Measurements from ENCODE around the gene AUH. TPM values are rescaled to one million over a fixed set of nuclear protein-coding genes. Genes with fewer than 3 reads are reported as not detected.

AUH gene
- total RNA-seq, 1 experiment from 2014 or later: 21.7 TPM

- Histone ChIP-seq H3K4me1 (ENCODE audit: insufficient read depth, low read length) (no peaks in the 10 kb centered on the region), H2BK5ac (ENCODE audit: insufficient read length, low read length) (no peak overlapping the region), H2AK5ac (ENCODE audit: insufficient read length, low read length) (no peak overlapping the region), H3K9ac (ENCODE audit: extremely low read depth, insufficient read length, low read length) (no peak overlapping the region), H3T11ph (ENCODE audit: low read length) (no peak overlapping the region), H3K18ac (ENCODE audit: insufficient read length, low read depth, low read length) (no peak overlapping the region), H3K23ac (ENCODE audit: insufficient read length, low read depth, low read length) (no peak overlapping the region), H2BK20ac (ENCODE audit: low read depth, low read length, poor library complexity, severe bottlenecking) (no peak overlapping the region), H3K79me2 (ENCODE audit: insufficient read depth, low read length) (no peaks in the 10 kb centered on the region), H4K5ac (ENCODE audit: insufficient read length, low read depth, low read length) (no peak overlapping the region), H2BK12ac (ENCODE audit: insufficient read length, low read depth, low read length) (no peak overlapping the region), H3K4me2 (ENCODE audit: insufficient read depth, insufficient read length, low read length) (no peak overlapping the region), H2AFZ (ENCODE audit: low read length) (no peak overlapping the region), H3K79me1 (ENCODE audit: insufficient read depth, low read depth, low read length, poor library complexity, severe bottlenecking) (peaks cover 3% of the 10 kb centered on the region), H2BK120ac (ENCODE audit: low read depth, low read length, poor library complexity, severe bottlenecking) (no peak overlapping the region), H3K56ac (ENCODE audit: insufficient read length, low read depth, low read length) (no peak overlapping the region), H3K23me2 (ENCODE audit: insufficient read length, low read depth, low read length, poor library complexity, severe bottlenecking) (no peaks in the 10 kb centered on the region), H4K20me1 (ENCODE audit: control insufficient read depth, insufficient read depth, insufficient read length) (no peaks in the 10 kb centered on the region), H3K14ac (ENCODE audit: insufficient read depth, low read length) (no peak overlapping the region), H2BK15ac (ENCODE audit: low read depth, low read length) (no peak overlapping the region), H3K27me3 (ENCODE audit: insufficient read depth, low read length) (no peaks in the 10 kb centered on the region), H3K27ac (ENCODE audit: insufficient read length, low read depth, low read length) (no peak overlapping the region), H4K91ac (ENCODE audit: insufficient read length, low read depth, low read length) (no peak overlapping the region), H4K8ac (replicated peaks; ENCODE audit: insufficient read length, low read depth, low read length) (no peak overlapping the region), H3K9me3 (ENCODE audit: control insufficient read depth, low read depth, low read length) (no peaks in the 10 kb centered on the region), H3K4ac (ENCODE audit: low read depth, low read length) (no peak overlapping the region)
- H3K9me3 Mint-ChIP-seq: peaks cover 0 to 2% of the 10 kb centered on the region in 2 experiments; a peak in 1 of 5 replicates
- H3K4me1 Mint-ChIP-seq: no peaks in the 10 kb centered on the region; a peak in 1 of 4 replicates
- H3K27ac Mint-ChIP-seq: no peak overlapping the region
- TF ChIP-seq CTCF (conservative IDR thresholded peaks at IDR 0.05): no peak
- no peaks in the 10 kb centered on the region for H3K27me3 Mint-ChIP-seq (ENCODE audit: low read depth)
- H3K4me3 Mint-ChIP-seq: no peak overlapping the region
- H3K36me3 Mint-ChIP-seq (ENCODE audit: insufficient read depth in 1 of 3, low read depth in 3 of 3): peaks cover 19 to 45% (median 34%) of the 10 kb centered on the region in 3 experiments; a peak in 6 of 7 replicates
- WGBS (ENCODE audit: extremely low coverage, insufficient read length, low lambda C conversion rate): no CpG with 5 or more reads among the region's 1 CpG
- DNase-seq: no peak
These were observed 24.9 kb downstream of the AUH start for GRCh38 chr9:91336786-91337185.
